Measurements from ENCODE around the gene VWA1. TPM values are rescaled to one million over a fixed set of nuclear protein-coding genes. Genes with fewer than 3 reads are reported as not detected.
"Not testable (repeated sequence)": the region's sequence is repeated elsewhere in the genome, so short reads cannot be mapped to it uniquely, and the experiment has no call there.

The VWA1 gene
- total and polyA plus RNA-seq, 12 donors, result 10.8 to 52.8 (median 14.2) TPM

DNA sequence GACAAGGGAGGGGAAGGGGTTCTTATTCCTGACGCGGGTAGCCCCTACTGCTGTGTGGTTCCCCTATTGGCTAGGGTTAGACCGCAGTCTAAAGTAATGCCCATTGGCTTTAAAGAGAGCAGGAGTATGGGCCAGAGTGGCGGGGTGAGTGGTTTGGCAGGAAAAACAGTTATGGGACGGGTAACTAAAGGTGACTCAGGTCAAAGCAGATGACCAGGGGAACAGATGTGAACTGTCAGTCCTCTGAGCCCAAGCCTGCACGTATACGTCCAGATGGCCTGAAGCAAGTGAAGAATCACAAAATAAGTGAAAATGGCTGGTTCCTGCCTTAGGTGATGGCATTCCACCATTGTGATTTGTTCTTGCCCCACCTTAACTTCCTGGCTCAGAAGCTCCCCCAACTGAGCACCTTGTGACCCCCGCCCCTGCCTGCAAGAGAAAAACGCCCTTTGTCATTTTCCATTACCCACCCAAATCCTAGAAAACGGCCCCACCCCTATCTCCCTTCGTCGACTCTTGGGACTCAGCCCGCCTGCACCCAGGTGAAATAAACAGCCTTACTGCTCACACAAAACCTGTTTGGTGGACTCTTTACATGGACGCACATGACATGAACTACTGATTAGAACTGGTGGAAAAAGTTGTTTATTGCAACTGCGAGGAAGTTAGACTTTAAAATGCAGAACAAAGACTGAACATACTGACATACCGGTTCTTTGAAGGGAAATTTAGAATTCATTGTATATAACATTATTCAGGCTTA, 35.3 kb downstream of the VWA1 start:
- no peak for DNase-seq

DNA sequence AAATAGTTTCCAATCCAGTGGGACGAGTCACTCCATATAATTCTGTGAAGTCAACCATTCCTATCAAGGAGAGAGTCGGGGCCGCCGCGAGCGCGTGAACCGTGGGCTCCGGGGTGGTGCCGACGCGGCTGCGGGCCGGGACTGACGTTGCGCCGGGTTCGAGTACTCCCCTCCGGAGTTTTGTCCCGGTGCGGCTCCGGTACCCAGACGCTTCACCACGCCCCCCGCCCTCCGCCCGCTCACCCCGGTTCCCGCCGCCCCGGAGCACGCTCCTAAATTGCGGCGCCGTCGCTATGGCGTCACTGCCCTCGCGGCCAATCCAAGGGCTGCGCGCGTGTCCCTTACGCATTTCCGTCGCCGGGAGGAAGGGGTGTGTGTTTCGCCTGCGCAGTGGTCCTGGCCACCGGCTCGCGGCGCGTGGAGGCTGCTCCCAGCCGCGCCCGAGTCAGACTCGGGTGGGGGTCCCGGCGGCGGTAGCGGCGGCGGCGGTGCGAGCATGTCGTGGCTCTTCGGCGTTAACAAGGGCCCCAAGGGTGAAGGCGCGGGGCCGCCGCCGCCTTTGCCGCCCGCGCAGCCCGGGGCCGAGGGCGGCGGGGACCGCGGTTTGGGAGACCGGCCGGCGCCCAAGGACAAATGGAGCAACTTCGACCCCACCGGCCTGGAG, 36.0 kb downstream of the VWA1 start, which contains the start of gene ATAD3B:
Gene ATAD3B, plus strand, starts transcription at position 377 of the 664 bp plus-strand sequence. Its CDS starts 120 bp downstream, at position 497.
- H3K9me3 ChIP-seq, result no peaks in the 10 kb centered on the region
- TF ChIP-seq, protein P1, sequence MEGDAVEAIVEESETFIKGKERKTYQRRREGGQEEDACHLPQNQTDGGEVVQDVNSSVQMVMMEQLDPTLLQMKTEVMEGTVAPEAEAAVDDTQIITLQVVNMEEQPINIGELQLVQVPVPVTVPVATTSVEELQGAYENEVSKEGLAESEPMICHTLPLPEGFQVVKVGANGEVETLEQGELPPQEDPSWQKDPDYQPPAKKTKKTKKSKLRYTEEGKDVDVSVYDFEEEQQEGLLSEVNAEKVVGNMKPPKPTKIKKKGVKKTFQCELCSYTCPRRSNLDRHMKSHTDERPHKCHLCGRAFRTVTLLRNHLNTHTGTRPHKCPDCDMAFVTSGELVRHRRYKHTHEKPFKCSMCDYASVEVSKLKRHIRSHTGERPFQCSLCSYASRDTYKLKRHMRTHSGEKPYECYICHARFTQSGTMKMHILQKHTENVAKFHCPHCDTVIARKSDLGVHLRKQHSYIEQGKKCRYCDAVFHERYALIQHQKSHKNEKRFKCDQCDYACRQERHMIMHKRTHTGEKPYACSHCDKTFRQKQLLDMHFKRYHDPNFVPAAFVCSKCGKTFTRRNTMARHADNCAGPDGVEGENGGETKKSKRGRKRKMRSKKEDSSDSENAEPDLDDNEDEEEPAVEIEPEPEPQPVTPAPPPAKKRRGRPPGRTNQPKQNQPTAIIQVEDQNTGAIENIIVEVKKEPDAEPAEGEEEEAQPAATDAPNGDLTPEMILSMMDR (IDR thresholded peaks at IDR 0.05), result no peak
- no peaks in the 10 kb centered on the region for H3K27me3 ChIP-seq
- DNase-seq (peak; percentile 93 to 94), ATAC-seq (peak; percentile 97 to 99 (median 99))
- H3K36me3 ChIP-seq, result peaks cover 0 to 6% (median 0%) of the 10 kb centered on the region in 9 donors
- WGBS, 2 donors, result 0 to 1% methylated on average over 56 to 80 of the region's 87 CpGs
- intact Hi-C loops (cut with DNase I), result no loop called here
- peaks cover 0 to 28% (median 19%) of the 10 kb centered on the region in 9 donors for H3K4me1 ChIP-seq
- peak within 1 kb of the TSS in 9 of 10 donors; percentile 71 to 89 (median 84) for H3K27ac ChIP-seq
- peak within 1 kb of the TSS; percentile 4 to 98 (median 81) for H3K4me3 ChIP-seq

More for the DNA sequence above, 35.3 kb downstream of the VWA1 start:
- H3K27ac ChIP-seq, result peak overlapping the region in 9 of 10 donors; percentile 71 to 89 (median 84)
- TF ChIP-seq, protein P1 (IDR thresholded peaks at IDR 0.05), result no peak
- H3K9me3 ChIP-seq, result no peaks in the 10 kb centered on the region
- H3K4me3 ChIP-seq, result peak overlapping the region; percentile 4 to 98 (median 81)
- H3K27me3 ChIP-seq, result no peaks in the 10 kb centered on the region
- H3K36me3 ChIP-seq, result peaks cover 0 to 4% (median 0%) of the 10 kb centered on the region in 9 donors
- 17 to 21% methylated on average over 16 of the region's 16 CpGs for WGBS, 2 donors
- no peak for ATAC-seq
- intact Hi-C loops (cut with DNase I), result no loop called here
- H3K4me1 ChIP-seq, result peaks cover 0 to 28% (median 19%) of the 10 kb centered on the region in 9 donors

DNA sequence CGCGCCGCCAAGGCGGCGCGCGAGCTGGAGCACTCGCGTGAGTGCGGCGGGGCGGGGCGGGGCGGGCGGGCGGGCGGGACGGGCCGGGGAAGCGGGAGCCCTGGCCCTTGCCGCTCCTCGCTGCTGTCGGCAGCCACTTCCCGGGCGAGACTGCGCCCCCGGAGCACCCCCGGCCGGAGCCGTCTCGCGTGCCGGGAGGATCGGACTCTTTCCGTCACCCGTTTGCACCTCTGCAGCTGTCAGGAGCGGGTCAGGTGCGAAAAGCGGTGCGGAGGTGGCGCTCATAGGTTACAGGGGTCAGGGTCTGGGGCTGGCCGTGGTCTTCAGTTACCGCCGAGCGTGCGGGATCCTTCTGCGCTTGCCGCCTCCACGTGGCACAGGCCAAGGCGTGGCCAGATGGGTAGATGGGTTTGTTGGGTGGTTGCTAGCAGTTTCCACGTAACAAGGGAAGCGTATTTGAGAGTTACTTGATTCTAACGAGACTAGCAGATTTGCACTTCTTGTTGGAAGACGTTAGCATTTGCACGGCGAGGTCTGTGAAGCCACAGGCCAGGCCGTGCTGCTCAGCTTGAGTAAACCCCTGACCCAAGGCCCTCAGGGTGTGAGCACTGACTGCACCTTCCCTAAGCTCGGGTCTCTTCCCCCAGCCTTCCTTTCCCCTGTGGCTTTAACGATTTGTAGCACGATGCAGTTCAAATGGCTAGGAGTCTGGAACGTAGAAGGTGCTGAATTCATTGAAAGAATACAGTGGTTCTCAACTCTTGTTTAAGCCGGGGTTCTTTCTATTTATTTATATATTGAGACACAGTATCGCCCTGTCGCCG, 36.8 kb downstream of the VWA1 start:
- not testable (repeated sequence) for ATAC-seq
- peak overlapping the region in 8 of 10 donors; percentile 82 to 89 (median 84) for H3K27ac ChIP-seq
- 3 to 4% methylated on average over 46 to 57 of the region's 65 CpGs for WGBS, 2 donors

DNA sequence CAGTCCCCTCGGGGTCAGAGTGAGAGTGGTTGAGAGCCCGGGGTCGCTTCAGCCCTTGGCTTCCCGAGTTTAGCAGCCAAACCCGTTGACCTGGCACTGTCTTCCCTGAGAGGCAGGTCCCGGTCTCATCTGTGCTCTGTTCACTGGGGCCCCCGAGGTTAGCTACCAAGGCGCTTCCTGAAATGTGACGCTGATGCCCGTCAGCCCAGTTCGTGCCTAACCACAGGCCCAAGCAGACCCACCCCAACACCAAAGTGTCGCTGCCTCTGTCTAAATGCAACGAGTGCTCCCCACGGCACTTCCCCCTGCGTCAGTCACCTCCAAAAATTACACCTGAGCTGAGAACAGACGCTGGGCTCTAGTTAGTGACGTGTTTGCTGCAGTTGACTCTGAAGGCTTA, 40.5 kb downstream of the VWA1 start:
- H3K27ac ChIP-seq; DNase-seq; H3K27me3 ChIP-seq; H3K9me3 ChIP-seq; intact Hi-C loops (cut with DNase I); ATAC-seq; H3K4me3 ChIP-seq: not testable (repeated sequence)
- H3K4me1 ChIP-seq, result peaks cover 0 to 20% (median 14%) of the 10 kb centered on the region in 9 donors
- H3K36me3 ChIP-seq, result peaks cover 0 to 43% (median 26%) of the 10 kb centered on the region in 9 donors
- WGBS, 2 donors, result 77 to 82% methylated on average over 13 to 15 of the region's 17 CpGs

More for the DNA sequence above, 36.8 kb downstream of the VWA1 start:
- H3K9me3 ChIP-seq; intact Hi-C loops (cut with DNase I); DNase-seq; H3K27me3 ChIP-seq: not testable (repeated sequence)
- Histone ChIP-seq H3K4me3 (peak overlapping the region; percentile 4 to 98 (median 81)), H3K36me3 (peaks cover 0 to 12% (median 0%) of the 10 kb centered on the region in 9 donors), H3K4me1 (peaks cover 0 to 28% (median 19%) of the 10 kb centered on the region in 9 donors)

Measured in heart right ventricle (tissue), 16 donors.